ENCODE data around the gene ZIK1.

ZIK1 gene

DNA sequence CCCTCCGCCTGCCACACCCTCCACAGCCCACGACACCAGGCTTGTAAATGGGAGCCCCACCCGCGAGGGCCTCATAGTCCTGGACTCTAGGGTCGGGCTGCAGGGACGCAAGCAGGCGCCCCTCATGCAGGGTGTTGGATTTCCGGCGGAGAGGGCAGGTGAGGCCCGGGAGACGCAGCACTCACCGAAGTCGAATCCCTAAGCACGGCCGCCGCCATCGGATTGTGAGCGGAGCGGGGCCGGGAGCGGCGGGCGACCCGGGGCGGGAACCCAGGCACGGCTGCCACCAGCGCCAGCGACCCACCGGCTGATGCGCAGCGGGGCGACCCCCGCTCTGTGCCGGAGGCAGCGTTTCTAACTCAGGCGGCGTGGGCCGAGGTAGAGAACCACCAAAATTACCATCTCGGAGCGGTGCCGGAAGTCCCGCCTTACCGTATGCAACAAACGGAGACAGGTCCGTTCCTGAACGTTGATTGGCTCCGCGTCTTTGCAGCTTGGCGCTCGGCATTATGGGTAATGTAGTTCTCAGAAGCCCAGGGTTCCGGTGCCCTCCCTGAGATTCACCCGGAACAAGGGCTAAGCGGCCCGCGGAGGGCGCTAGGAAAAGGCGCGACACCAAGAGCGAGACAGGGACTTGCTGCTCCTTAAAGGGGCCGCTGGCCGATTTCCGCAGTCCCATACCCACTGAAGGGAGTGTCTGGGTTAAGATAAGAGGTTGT is 5.3 kb upstream of the ZIK1 start, which contains the start of gene ZNF416:
ZNF416 (minus strand) TSS at position 425 of the 719 bp plus-strand sequence; CDS start at position 218, 207 bp downstream.
- H3K27ac ChIP-seq (ENCODE audit: poor library complexity, severe bottlenecking): no peak within 1 kb of the TSS
- DNase-seq (ENCODE audit: low spot score): peak; percentile 94
- peaks cover 18% of the 10 kb centered on the region for H3K9me3 ChIP-seq (ENCODE audit: severe bottlenecking)
- H3K4me1 ChIP-seq (ENCODE audit: insufficient read depth, poor library complexity, severe bottlenecking): peaks cover 3% of the 10 kb centered on the region
- TF ChIP-seq CTCF (IDR thresholded peaks at IDR 0.05; ENCODE audit: poor library complexity, severe bottlenecking): peak; percentile 17
- peak within 1 kb of the TSS; percentile 63 for H3K4me3 ChIP-seq (ENCODE audit: severe bottlenecking)
- peak; percentile 97 for ATAC-seq (ENCODE audit: low read depth)
- H3K27me3 ChIP-seq (ENCODE audit: insufficient read depth, poor library complexity, severe bottlenecking): no peaks in the 10 kb centered on the region
- H3K36me3 ChIP-seq (ENCODE audit: low read depth): peaks cover 33% of the 10 kb centered on the region

- H3K27me3 ChIP-seq (ENCODE audit: insufficient read depth, poor library complexity, severe bottlenecking): no peaks in the 10 kb centered on the region
- ATAC-seq (ENCODE audit: low read depth) (no peak), DNase-seq (ENCODE audit: low spot score) (no peak)
- H3K4me3 ChIP-seq (ENCODE audit: severe bottlenecking): peak overlapping the region; percentile 66
- no peak overlapping the region for H3K27ac ChIP-seq (ENCODE audit: poor library complexity, severe bottlenecking)
- no peaks in the 10 kb centered on the region for H3K4me1 ChIP-seq (ENCODE audit: insufficient read depth, poor library complexity, severe bottlenecking)
- peaks cover 17% of the 10 kb centered on the region for H3K36me3 ChIP-seq (ENCODE audit: low read depth)
- peaks cover 16% of the 10 kb centered on the region for H3K9me3 ChIP-seq (ENCODE audit: severe bottlenecking)
- TF ChIP-seq CTCF (IDR thresholded peaks at IDR 0.05; ENCODE audit: poor library complexity, severe bottlenecking): no peak
Measured at GRCh38 chr19:57583104-57583520, 833 bp upstream of the ZIK1 start.

GRCh38 chr19:57587529-57587928 is 3.6 kb downstream of the ZIK1 start:
- DNase-seq (ENCODE audit: low spot score) (no peak), ATAC-seq (ENCODE audit: low read depth) (no peak)
- peaks cover 55% of the 10 kb centered on the region for H3K36me3 ChIP-seq (ENCODE audit: low read depth)
- no peak for TF ChIP-seq CTCF (IDR thresholded peaks at IDR 0.05; ENCODE audit: poor library complexity, severe bottlenecking)
- no peak overlapping the region for H3K4me3 ChIP-seq (ENCODE audit: severe bottlenecking)
- no peak overlapping the region for H3K27ac ChIP-seq (ENCODE audit: poor library complexity, severe bottlenecking)
- peaks cover 32% of the 10 kb centered on the region for H3K9me3 ChIP-seq (ENCODE audit: severe bottlenecking)
- no peaks in the 10 kb centered on the region for H3K4me1 ChIP-seq (ENCODE audit: insufficient read depth, poor library complexity, severe bottlenecking)
- H3K27me3 ChIP-seq (ENCODE audit: insufficient read depth, poor library complexity, severe bottlenecking): no peaks in the 10 kb centered on the region

DNA sequence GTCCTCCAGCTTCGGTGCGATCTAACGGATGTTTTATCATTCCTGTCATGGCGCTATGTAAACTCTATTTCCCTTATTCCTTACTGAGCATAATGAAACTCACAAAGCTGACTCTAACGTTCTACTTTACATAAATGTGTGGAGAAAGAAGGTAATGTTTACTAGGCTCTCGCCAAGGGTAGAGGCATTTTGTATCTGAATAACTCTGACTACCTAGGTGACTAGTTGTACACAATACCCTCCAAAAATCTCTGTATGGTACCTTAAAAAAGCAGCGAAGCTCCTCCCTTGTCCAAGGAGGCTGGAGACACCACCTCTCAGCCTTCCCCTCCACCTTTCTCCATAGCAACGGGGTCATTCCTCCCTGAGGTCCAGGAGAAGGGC is 15.4 kb downstream of the ZIK1 start:
- Histone ChIP-seq H3K4me1 (ENCODE audit: insufficient read depth, poor library complexity, severe bottlenecking) (peaks cover 2% of the 10 kb centered on the region), H3K27ac (ENCODE audit: poor library complexity, severe bottlenecking) (no peak overlapping the region), H3K36me3 (ENCODE audit: low read depth) (peaks cover 7% of the 10 kb centered on the region; the same call in 1 of the 2 replicates), H3K4me3 (ENCODE audit: severe bottlenecking) (peak overlapping the region; percentile 83), H3K27me3 (ENCODE audit: insufficient read depth, poor library complexity, severe bottlenecking) (no peaks in the 10 kb centered on the region), H3K9me3 (ENCODE audit: severe bottlenecking) (peaks cover 7% of the 10 kb centered on the region)
- ATAC-seq (ENCODE audit: low read depth) (no peak; the same call in 2 of the 3 replicates), DNase-seq (ENCODE audit: low spot score) (no peak)
- no peak for TF ChIP-seq CTCF (IDR thresholded peaks at IDR 0.05; ENCODE audit: poor library complexity, severe bottlenecking)

All from RWPE2 (cell line).